Trophoblast cell (in vitro differentiated cells and primary cell): Measurements from ENCODE around the gene HBA2.
"Not testable (repeated sequence)": the region's sequence is repeated elsewhere in the genome, so short reads cannot be mapped to it uniquely, and the experiment has no call there.

Experiments used
- DNase-seq, 2 donors: peaks; one replicate each; pipeline ENCODE4 v3.0.0-alpha.2; 2016
- H2AFZ ChIP-seq: 2 replicates; pipeline ENCODE4 v1.6.1; 2013; ENCODE audit warnings: low read length, moderate library complexity, mild to moderate bottlenecking; ENCODE audit not compliant: insufficient read depth, poor library complexity
- H2AK5ac ChIP-seq: 2 replicates; pipeline ENCODE4 v1.6.1; 2013; ENCODE audit warnings: mild to moderate bottlenecking, low read length
- H2BK120ac ChIP-seq: 2 replicates; pipeline ENCODE4 v1.6.1; 2013; ENCODE audit warnings: low read length, mild to moderate bottlenecking, moderate library complexity; ENCODE audit not compliant: insufficient read depth, poor library complexity
- H2BK12ac ChIP-seq: 2 replicates; pipeline ENCODE4 v1.6.1; 2013; ENCODE audit warnings: mild to moderate bottlenecking, low read length, moderate library complexity
- H2BK5ac ChIP-seq: 2 replicates; pipeline ENCODE4 v1.6.1; 2013; ENCODE audit warnings: low read length, low read depth, moderate library complexity, mild to moderate bottlenecking; ENCODE audit not compliant: poor library complexity
- H3K14ac ChIP-seq: 2 replicates; pipeline ENCODE4 v1.6.1; 2013; ENCODE audit warnings: mild to moderate bottlenecking, low read length
- H3K18ac ChIP-seq: 2 replicates; pipeline ENCODE4 v1.6.1; 2013; ENCODE audit warnings: mild to moderate bottlenecking, low read length
- H3K23ac ChIP-seq: 2 replicates; pipeline ENCODE4 v1.6.1; 2013; ENCODE audit warnings: low read length
- H3K27ac ChIP-seq: 2 replicates; pipeline ENCODE4 v1.5.1; 2013; ENCODE audit warnings: low read depth, mild to moderate bottlenecking, inconsistent platforms, low read length, moderate library complexity
- H3K27me3 ChIP-seq: 2 replicates; pipeline ENCODE4 v1.6.1; 2013; ENCODE audit warnings: inconsistent platforms, mild to moderate bottlenecking, low read length, moderate library complexity; ENCODE audit not compliant: insufficient read depth
- H3K36me3 ChIP-seq, 2 experiments: 1 replicate in 1 of 2; 2 replicates in 1 of 2; pipeline ENCODE4 v1.6.1; 2013; ENCODE audit warnings: low read length in 2 of 2, mild to moderate bottlenecking in 2 of 2, moderate library complexity in 1 of 2; ENCODE audit not compliant: insufficient read depth in 2 of 2, control insufficient read depth in 1 of 2
- H3K4ac ChIP-seq: 2 replicates; pipeline ENCODE4 v1.6.1; 2013; ENCODE audit warnings: low read depth, mild to moderate bottlenecking, low read length, moderate library complexity
- H3K4me1 ChIP-seq, 2 experiments: 1 replicate in 1 of 2; 2 replicates in 1 of 2; pipeline ENCODE4 v1.6.1; 2013; ENCODE audit warnings: low read length in 2 of 2, mild to moderate bottlenecking in 2 of 2, moderate library complexity in 1 of 2; ENCODE audit not compliant: insufficient read depth in 2 of 2, control insufficient read depth in 1 of 2
- H3K4me2 ChIP-seq: 2 replicates; pipeline ENCODE4 v1.6.1; 2013; ENCODE audit warnings: inconsistent platforms, mild to moderate bottlenecking, low read length, moderate library complexity
- H3K4me3 ChIP-seq: 2 replicates; pipeline ENCODE4 v1.5.1; 2013; ENCODE audit warnings: mild to moderate bottlenecking, low read depth, low read length, inconsistent platforms
- H3K79me1 ChIP-seq: one replicate; pipeline ENCODE4 v1.6.1; 2013; ENCODE audit warnings: low read length
- H3K79me2 ChIP-seq: 2 replicates; pipeline ENCODE4 v1.6.1; 2013; ENCODE audit warnings: low read length, mild to moderate bottlenecking; ENCODE audit not compliant: control insufficient read depth, insufficient read depth, poor library complexity
- H3K9ac ChIP-seq: 2 replicates; pipeline ENCODE4 v1.6.1; 2013; ENCODE audit warnings: mild to moderate bottlenecking, low read length
- H3K9me3 ChIP-seq: 2 replicates; pipeline ENCODE4 v1.6.1; 2013; ENCODE audit warnings: low read depth, mild to moderate bottlenecking, control low read depth, inconsistent platforms, low read length; ENCODE audit not compliant: insufficient read depth
- H4K12ac ChIP-seq: 2 replicates; pipeline ENCODE4 v1.6.1; 2013; ENCODE audit warnings: low read depth, mild to moderate bottlenecking, low read length, moderate library complexity
- H4K8ac ChIP-seq: 2 replicates; pipeline ENCODE4 v1.6.1; 2013; ENCODE audit warnings: low read depth, mild to moderate bottlenecking, low read length, moderate library complexity
- H4K91ac ChIP-seq: one replicate; pipeline ENCODE4 v1.6.1; 2013; ENCODE audit warnings: low read depth, mild to moderate bottlenecking, low read length, moderate library complexity
- WGBS: extraction: QIAGEN DNeasy Blood & Tissue Kit; methylation state at CpG from one replicate; pipeline ENCODE4 v1.1.7; 2013; ENCODE audit warnings: missing lambda C conversion rate; ENCODE audit not compliant: insufficient read length, insufficient coverage; ENCODE audit errors: extremely low coverage; 5-methylcytosine and 5-hydroxymethylcytosine counted together

Gene HBA2

GRCh38 chr16:163139-163538 is 9.5 kb upstream of the HBA2 start:
- not testable (repeated sequence) for H3K36me3 ChIP-seq, H3K4me3 ChIP-seq
- WGBS = no CpG with 5 or more reads among the region's 10 CpGs

GRCh38 chr16:163696-164095 is 9.0 kb upstream of the HBA2 start:
- H3K27ac ChIP-seq, H3K14ac ChIP-seq, H2BK12ac ChIP-seq, H4K8ac ChIP-seq, H3K79me2 ChIP-seq, H3K9ac ChIP-seq, H3K4ac ChIP-seq, H3K18ac ChIP-seq, H2AK5ac ChIP-seq, H4K12ac ChIP-seq, H2AFZ ChIP-seq, DNase-seq, H3K23ac ChIP-seq, H3K79me1 ChIP-seq, H3K4me1 ChIP-seq, H4K91ac ChIP-seq, H2BK5ac ChIP-seq, H3K36me3 ChIP-seq, H3K4me2 ChIP-seq, H3K4me3 ChIP-seq, H3K9me3 ChIP-seq, H2BK120ac ChIP-seq: not testable (repeated sequence)
- no CpG with 5 or more reads among the region's 3 CpGs for WGBS
- peaks cover 43% of the 10 kb centered on the region for H3K27me3 ChIP-seq

More at GRCh38 chr16:163139-163538, 9.5 kb upstream of the HBA2 start:
- peaks cover 37% of the 10 kb centered on the region for H3K27me3 ChIP-seq
- DNase-seq, H2BK5ac ChIP-seq, H2BK120ac ChIP-seq, H4K8ac ChIP-seq, H3K27ac ChIP-seq, H3K79me1 ChIP-seq, H3K18ac ChIP-seq, H3K23ac ChIP-seq, H3K79me2 ChIP-seq, H3K14ac ChIP-seq, H2AFZ ChIP-seq, H4K91ac ChIP-seq, H3K9me3 ChIP-seq, H3K4me2 ChIP-seq, H3K4ac ChIP-seq, H4K12ac ChIP-seq, H3K9ac ChIP-seq, H3K4me1 ChIP-seq, H2BK12ac ChIP-seq, H2AK5ac ChIP-seq: not testable (repeated sequence)

- no CpG with 5 or more reads among the region's 80 CpGs for WGBS
These were observed 8.4 kb upstream of the HBA2 start for GRCh38 chr16:164134-164823.

GRCh38 chr16:164827-165538 is 7.7 kb upstream of the HBA2 start:
- no peaks in the 10 kb centered on the region for H3K79me2 ChIP-seq
- no peak overlapping the region for H2BK120ac ChIP-seq

More at GRCh38 chr16:164134-164823, 8.4 kb upstream of the HBA2 start:
- DNase-seq, H3K23ac ChIP-seq, H3K79me1 ChIP-seq, H2BK5ac ChIP-seq, H3K9me3 ChIP-seq, H3K4me1 ChIP-seq, H3K14ac ChIP-seq, H3K18ac ChIP-seq, H4K8ac ChIP-seq, H2BK120ac ChIP-seq, H4K12ac ChIP-seq, H2AFZ ChIP-seq, H3K9ac ChIP-seq, H3K4ac ChIP-seq, H3K36me3 ChIP-seq, H3K27ac ChIP-seq, H2AK5ac ChIP-seq, H2BK12ac ChIP-seq, H4K91ac ChIP-seq, H3K4me2 ChIP-seq, H3K79me2 ChIP-seq, H3K4me3 ChIP-seq: not testable (repeated sequence)
- peaks cover 48% of the 10 kb centered on the region for H3K27me3 ChIP-seq

More at GRCh38 chr16:164827-165538, 7.7 kb upstream of the HBA2 start:
- no peak overlapping the region for H3K23ac ChIP-seq
- peaks cover 8% of the 10 kb centered on the region for H3K9me3 ChIP-seq
- H3K9ac ChIP-seq = no peak overlapping the region
- no peak overlapping the region for H3K27ac ChIP-seq
- H4K8ac ChIP-seq = no peak overlapping the region
- no peak overlapping the region for H3K4me2 ChIP-seq
- no peak overlapping the region for H2BK5ac ChIP-seq
- no peak overlapping the region for H3K4me3 ChIP-seq
- DNase-seq = no peak
- H3K36me3 ChIP-seq = no peaks in the 10 kb centered on the region
- H3K79me1 ChIP-seq = no peaks in the 10 kb centered on the region
- no peak overlapping the region for H2AFZ ChIP-seq
- H2AK5ac ChIP-seq = no peak overlapping the region
- no peak overlapping the region for H2BK12ac ChIP-seq
- WGBS = no CpG with 5 or more reads among the region's 77 CpGs
- H3K27me3 ChIP-seq = peaks cover 48% of the 10 kb centered on the region
- no peak overlapping the region for H3K18ac ChIP-seq
- H3K4ac ChIP-seq = no peak overlapping the region
- H3K4me1 ChIP-seq = no peaks in the 10 kb centered on the region
- H4K12ac ChIP-seq = no peak overlapping the region
- H4K91ac ChIP-seq = no peak overlapping the region
- H3K14ac ChIP-seq = no peak overlapping the region
